Vagina (tissue), 2 donors: Measurements from ENCODE around the gene SERP2. TPM values are rescaled to one million over a fixed set of nuclear protein-coding genes. Genes with fewer than 3 reads are reported as not detected.

Experiments used
- DNase-seq, 2 donors: peaks; one replicate each; pipeline ENCODE4 v3.0.0-alpha.2; 2017; ENCODE audit errors: extremely low spot score in 2 of 2
- H3K27ac ChIP-seq: fragments of 200-600 bp; sonication (generic); one replicate; pipeline ENCODE4 v1.5.1; 2019
- H3K27me3 ChIP-seq: fragments of 200-600 bp; sonication (generic); one replicate; pipeline ENCODE4 v1.5.1; 2019
- H3K36me3 ChIP-seq, 2 donors: fragments of 200-600 bp; sonication (generic); one replicate each; pipeline ENCODE4 v1.5.1; 2017 to 2019
- H3K4me1 ChIP-seq: fragments of 200-600 bp; sonication (generic); one replicate; pipeline ENCODE4 v1.5.1; 2019
- H3K4me3 ChIP-seq, 2 donors: fragments of 200-600 bp; sonication (generic); 1 replicate in 1 of 2; 2 replicates in 1 of 2; pipeline ENCODE4 v1.5.1; 2016 to 2019
- H3K9me3 ChIP-seq: fragments of 200-600 bp; sonication (generic); one replicate; pipeline ENCODE4 v1.5.1; 2019
- CTCF ChIP-seq, 3 experiments: fragments of 450-650 bp in 2 of 3; fragments of 200-600 bp in 1 of 3; sonication (generic) in 1 of 3; IDR thresholded peaks; one replicate each; pipeline ENCODE4 v1.5.1; 2017 to 2019; ENCODE audit warnings: antibody characterized with exemption in 3 of 3, mild to moderate bottlenecking in 2 of 3, moderate library complexity in 2 of 3
- POLR2A ChIP-seq, 2 donors: fragments of 450-650 bp; IDR thresholded peaks; one replicate each; pipeline ENCODE4 v1.6.1; 2017; ENCODE audit warnings: antibody characterized with exemption in 2 of 2, mild to moderate bottlenecking in 2 of 2, moderate library complexity in 2 of 2
- POLR2AphosphoS5 ChIP-seq, 2 donors: sonication (generic); formaldehyde crosslinking; IDR thresholded peaks; one replicate each; pipeline ENCODE4 v1.9.0; 2017; ENCODE audit warnings: antibody characterized with exemption in 2 of 2, mild to moderate bottlenecking in 2 of 2, low read depth in 1 of 2; ENCODE audit not compliant: insufficient read depth in 1 of 2
- intact Hi-C: fragments of 100-400 bp; cut with DNase I; formaldehyde crosslinking; loops from one replicate; pipeline ENCODE4 v1.15.1; 2023
- total RNA-seq: library from RNA; depleted of rRNA; stranded (reverse); fragments of >200 nt; gene quantifications from one replicate; pipeline ENCODE4 v1.2.3, GENCODE V29; 2016

Gene SERP2
- total RNA-seq, 1 donor from 2014 or later = 13.8 TPM

GRCh38 chr13:44435142-44435918 is 61.7 kb downstream of the SERP2 start:
- peak overlapping the region; percentile 72 for H3K4me3 ChIP-seq
- no peak for TF ChIP-seq CTCF (IDR thresholded peaks at IDR 0.05)
- TF ChIP-seq POLR2AphosphoS5 (IDR thresholded peaks at IDR 0.05; ENCODE audit: insufficient read depth in 1 of 2, low read depth in 1 of 2) = peak; percentile 71 to 86
- TF ChIP-seq POLR2A (IDR thresholded peaks at IDR 0.05) = peak; percentile 71 to 84
- no peaks in the 10 kb centered on the region for H3K9me3 ChIP-seq
- H3K27me3 ChIP-seq = no peaks in the 10 kb centered on the region
- peaks cover 44% of the 10 kb centered on the region for H3K4me1 ChIP-seq
- H3K27ac ChIP-seq = peak overlapping the region; percentile 96
- intact Hi-C loops = loop anchor here (5.0 to 10.0 kb wide), 4 partner anchors 201 to 528 kb away; no protein-coding TSS in a partner anchor
- peak in 1 of 2 donors; percentile 99 for DNase-seq
- peaks cover 4 to 11% of the 10 kb centered on the region in 2 donors for H3K36me3 ChIP-seq

GRCh38 chr13:44435919-44436510 is 62.4 kb downstream of the SERP2 start:
- Histone ChIP-seq H3K36me3 (peaks cover 4 to 11% of the 10 kb centered on the region in 2 donors), H3K9me3 (no peaks in the 10 kb centered on the region), H3K4me3 (peak overlapping the region; percentile 72), H3K27me3 (no peaks in the 10 kb centered on the region), H3K27ac (peak overlapping the region; percentile 96), H3K4me1 (peaks cover 46% of the 10 kb centered on the region)
- intact Hi-C loops = loop anchor here (5.0 to 10.0 kb wide), 4 partner anchors 201 to 529 kb away; no protein-coding TSS in a partner anchor
- TF ChIP-seq POLR2A (IDR thresholded peaks at IDR 0.05) (no peak), CTCF (IDR thresholded peaks at IDR 0.05) (no peak), POLR2AphosphoS5 (IDR thresholded peaks at IDR 0.05; ENCODE audit: insufficient read depth in 1 of 2, low read depth in 1 of 2) (no peak)
- no peak for DNase-seq

GRCh38 chr13:44436589-44437337 is 63.1 kb downstream of the SERP2 start:
- Histone ChIP-seq H3K4me3 (peak overlapping the region; percentile 72), H3K27ac (peak overlapping the region; percentile 96), H3K36me3 (peaks cover 4 to 11% of the 10 kb centered on the region in 2 donors), H3K9me3 (no peaks in the 10 kb centered on the region), H3K27me3 (no peaks in the 10 kb centered on the region), H3K4me1 (peaks cover 46% of the 10 kb centered on the region)
- TF ChIP-seq POLR2AphosphoS5 (IDR thresholded peaks at IDR 0.05; ENCODE audit: insufficient read depth in 1 of 2, low read depth in 1 of 2) = peak; percentile 59 to 95
- TF ChIP-seq CTCF (IDR thresholded peaks at IDR 0.05) = peak in 1 of 3 experiments; percentile 14
- TF ChIP-seq POLR2A (IDR thresholded peaks at IDR 0.05) = peak in 1 of 2 donors; percentile 99
- peak in 1 of 2 donors; percentile 98 for DNase-seq
- intact Hi-C loops = loop anchor here (5.0 to 10.0 kb wide), 4 partner anchors 202 to 529 kb away; no protein-coding TSS in a partner anchor

GRCh38 chr13:44437356-44438233 is 64.0 kb downstream of the SERP2 start:
- peak overlapping the region; percentile 96 for H3K27ac ChIP-seq
- H3K4me3 ChIP-seq = peak overlapping the region; percentile 72
- H3K27me3 ChIP-seq = no peaks in the 10 kb centered on the region
- intact Hi-C loops = loop anchor here (5.0 to 10.0 kb wide), 4 partner anchors 203 to 530 kb away; no protein-coding TSS in a partner anchor
- H3K9me3 ChIP-seq = no peaks in the 10 kb centered on the region
- peaks cover 43% of the 10 kb centered on the region for H3K4me1 ChIP-seq
- no peak for DNase-seq
- H3K36me3 ChIP-seq = peaks cover 4 to 11% of the 10 kb centered on the region in 2 donors
- TF ChIP-seq POLR2AphosphoS5 (IDR thresholded peaks at IDR 0.05; ENCODE audit: insufficient read depth in 1 of 2, low read depth in 1 of 2) (peak in 1 of 2 donors; percentile 64), CTCF (IDR thresholded peaks at IDR 0.05) (peak; percentile 29 to 55 (median 47)), POLR2A (IDR thresholded peaks at IDR 0.05) (no peak)
